NOMO-1 (cell line): ENCODE results near the gene SPRY1.

Experiments used
- DNase-seq, 2 experiments: peaks; one replicate each; lab custom pipeline; 2025; ENCODE audit not compliant: unreplicated experiment in 2 of 2; lab: John Stamatoyannopoulos, UW

SPRY1 gene

DNA sequence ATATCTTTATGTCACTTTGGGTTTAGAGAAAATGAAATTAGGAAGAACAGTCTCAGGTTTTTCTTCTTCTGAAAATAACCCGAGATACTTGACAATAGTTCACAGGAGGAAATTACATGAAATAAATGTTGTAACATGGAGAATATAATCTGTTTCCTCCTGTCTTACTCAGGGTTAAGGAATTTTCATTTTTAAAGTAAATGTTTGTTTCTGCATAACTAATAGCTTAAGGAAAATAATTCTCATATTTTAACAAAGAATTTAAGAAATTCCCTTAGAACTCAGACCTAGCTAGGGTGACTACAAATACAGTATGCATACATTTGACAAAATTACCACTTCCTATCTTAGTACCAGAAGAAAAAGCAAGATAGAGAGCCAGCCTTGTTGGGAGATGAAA lies 17.2 kb upstream of the SPRY1 start:
- DNase-seq = no peak

DNA sequence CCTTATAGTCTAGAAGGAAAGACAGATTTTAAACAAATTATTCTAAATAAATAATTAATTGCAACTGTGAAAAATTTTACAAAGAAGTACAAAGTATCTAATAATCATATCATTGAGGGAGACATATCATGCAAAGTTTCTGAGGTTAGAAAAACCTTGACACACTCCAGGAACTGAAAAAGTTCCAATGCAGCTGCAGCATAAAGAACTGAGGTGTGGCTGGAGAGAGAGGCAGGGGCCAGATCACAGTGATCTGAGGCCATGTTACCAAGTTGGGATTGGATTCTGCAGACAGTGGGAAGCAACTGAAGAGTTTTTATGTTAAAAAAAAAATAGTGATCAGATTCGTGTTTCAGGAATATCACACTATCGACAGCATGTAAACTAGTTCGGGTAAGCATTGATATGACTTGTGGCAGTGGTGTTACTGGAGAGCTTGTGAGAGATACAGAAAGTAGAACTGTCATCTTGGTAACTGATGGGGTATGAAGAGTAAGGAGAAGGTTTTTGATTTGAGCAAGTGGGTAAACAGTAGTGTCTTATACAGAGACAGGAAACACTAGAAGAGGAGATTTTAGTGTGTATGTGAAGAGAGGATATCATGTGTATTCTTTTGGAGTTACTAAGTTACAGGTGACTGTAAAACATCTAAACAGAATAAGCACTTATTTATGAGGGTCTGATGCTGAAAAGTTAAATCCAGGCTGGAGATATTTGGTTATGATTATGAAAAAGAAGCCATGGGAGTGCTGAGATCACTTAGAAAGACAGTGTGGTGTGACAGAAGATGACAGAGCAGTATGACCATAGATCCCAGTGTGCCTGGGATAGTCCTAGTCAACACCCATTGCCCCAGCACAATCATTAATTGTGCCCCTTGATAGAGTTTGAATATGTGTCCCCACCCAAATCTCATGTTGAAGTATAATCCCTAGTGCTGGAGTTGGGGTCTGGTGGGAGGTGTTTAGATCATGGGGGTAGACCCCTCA lies 15.6 kb upstream of the SPRY1 start:
- no peak for DNase-seq

DNA sequence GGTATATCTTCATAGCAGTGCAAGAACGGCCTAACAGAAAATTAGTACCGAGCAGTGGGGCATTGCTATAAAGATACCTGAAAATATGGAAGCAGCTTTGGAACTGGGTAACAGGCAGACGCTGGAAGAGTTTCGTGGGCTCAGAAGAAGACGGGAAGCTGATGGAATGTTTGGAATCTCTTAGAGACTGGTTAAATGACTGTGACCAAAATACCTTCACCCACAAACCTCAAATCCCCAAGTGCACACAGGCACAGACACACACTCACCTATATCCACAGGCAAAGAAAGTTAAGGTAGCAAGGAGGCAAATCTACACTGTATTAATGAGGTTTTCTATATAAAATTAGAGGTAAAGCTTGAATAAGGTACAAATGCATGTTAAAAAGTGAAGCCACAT lies 14.6 kb upstream of the SPRY1 start:
- DNase-seq = no peak

DNA sequence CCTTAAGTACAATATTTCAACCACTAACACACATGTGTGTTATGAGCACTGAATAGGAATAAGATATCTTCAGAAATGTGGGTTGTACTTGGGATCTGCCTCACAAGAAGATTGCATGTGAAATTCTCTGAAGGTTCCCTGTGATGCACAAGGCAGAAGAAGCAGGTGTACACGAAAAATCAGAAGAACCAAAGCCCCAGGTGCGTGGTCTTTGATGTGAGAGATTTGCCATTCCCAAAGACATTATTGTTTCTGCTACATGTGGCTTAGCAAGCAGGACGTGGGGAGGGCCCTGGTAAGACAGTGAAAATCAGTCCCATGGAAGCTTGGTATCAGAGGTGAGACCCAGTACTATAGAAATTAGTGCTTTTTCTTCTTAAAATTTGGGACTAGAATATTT lies 13.0 kb upstream of the SPRY1 start:
- DNase-seq = no peak

DNA sequence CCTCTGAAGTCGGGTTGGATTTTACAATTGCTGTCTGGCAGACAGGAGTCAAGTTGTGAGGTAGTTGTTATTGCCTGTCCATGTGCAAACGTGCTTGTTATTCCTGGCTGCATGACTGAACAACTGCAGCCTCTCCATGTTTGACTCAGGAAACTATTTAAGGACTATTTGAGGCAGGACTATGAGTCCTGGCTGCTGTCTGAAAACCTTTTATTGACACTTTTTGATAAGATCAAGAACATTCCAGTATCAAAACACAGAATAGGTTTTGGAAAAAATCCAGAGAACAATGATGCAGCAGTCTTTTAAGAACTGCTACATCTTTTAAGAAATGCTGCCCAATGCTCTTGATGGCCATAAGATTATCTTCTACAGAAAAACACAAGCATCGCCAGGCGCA lies 10.0 kb upstream of the SPRY1 start:
- no peak for DNase-seq

DNA sequence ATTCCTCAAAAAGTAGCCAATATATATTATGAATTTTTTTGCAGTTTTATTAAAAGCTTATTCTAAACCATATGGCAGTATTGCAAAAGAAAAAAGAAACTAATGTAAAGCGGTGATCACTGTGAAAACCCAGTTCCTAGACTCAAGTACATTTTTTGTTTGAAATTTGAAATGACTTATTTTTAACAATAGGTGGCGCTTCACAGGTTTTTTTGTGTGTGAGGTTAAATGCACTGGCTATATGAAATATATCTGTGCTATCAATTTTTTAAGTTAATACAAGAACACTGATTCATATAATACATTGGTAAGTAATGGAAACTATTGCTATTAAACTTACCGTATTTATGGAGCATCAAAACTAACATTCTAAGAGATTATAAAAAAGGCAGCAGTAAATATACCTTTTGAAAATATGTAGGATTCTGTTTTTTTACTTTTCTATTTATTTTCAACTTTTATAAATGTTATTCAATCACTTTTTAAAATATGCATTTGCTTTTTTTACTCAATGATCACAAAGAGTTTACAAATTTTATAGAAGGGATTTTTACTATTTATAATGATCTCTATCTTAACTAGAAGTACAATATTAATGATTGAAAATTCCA lies 5.6 kb upstream of the SPRY1 start:
- DNase-seq = peak; percentile 30 to 41

DNA sequence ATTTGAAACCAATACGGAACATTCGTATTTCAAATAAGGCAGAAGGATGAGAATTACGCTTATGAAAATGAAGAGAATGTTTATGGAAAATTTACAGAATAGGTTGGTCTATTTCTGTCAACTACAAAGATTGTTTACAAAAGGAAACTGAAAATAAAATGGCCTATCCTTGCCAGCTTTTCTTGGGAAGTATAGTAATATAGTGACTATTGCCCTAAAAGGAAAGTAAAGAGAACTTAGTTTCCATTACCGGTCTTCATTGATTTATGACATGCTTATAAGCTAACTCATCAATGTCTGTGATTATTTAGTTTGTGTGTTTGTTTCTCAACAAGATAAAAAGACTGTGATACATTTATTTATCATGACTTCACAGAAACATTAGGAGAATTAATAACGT lies 2.9 kb upstream of the SPRY1 start:
- DNase-seq = no peak

DNA sequence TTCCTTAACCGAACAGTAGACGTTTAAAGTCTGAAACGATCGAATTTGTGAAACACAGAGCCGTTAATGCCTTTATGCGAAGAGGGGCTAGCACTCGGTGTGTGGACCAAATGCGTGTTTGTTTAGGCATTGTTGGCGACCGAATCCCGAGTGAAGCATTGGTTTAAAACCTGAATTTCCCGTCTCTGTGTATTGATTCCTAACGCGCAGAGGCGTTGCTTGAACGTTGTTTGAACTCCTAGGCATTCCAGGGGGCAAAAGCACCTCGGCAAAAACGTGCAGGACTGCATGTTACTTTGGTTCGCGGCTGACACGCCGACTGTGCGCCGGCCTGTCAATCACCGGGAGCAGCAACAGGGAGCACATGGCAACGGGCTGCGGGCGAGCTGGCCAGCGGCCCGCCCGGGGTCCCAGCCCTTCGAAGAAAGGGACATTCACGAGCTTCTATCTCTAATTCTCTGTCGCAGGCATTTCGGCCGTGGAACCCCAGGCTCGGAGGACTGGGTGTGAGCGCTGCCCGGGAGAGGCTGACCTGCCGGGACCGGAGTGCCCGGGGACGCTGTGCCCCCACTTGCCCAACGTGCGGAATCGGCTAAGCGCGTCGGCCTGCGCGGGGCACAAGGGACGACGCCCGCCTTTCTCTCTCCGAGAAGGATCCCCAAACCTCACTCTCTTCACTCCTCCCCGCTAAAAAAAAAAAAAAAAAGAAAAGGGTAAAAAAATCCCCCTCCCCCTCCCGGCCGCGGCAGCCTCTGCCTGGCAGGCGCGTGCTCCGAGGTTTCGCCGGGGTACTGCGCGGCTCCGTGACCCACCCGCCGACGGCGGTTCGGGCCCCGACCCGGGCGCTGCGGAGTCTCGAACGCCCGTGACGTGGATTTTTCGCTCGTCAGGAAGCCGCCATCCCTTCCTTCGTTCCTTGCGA lies 810 bp downstream of the SPRY1 start:
- peak in 1 of 2 experiments; percentile 34 for DNase-seq

DNA sequence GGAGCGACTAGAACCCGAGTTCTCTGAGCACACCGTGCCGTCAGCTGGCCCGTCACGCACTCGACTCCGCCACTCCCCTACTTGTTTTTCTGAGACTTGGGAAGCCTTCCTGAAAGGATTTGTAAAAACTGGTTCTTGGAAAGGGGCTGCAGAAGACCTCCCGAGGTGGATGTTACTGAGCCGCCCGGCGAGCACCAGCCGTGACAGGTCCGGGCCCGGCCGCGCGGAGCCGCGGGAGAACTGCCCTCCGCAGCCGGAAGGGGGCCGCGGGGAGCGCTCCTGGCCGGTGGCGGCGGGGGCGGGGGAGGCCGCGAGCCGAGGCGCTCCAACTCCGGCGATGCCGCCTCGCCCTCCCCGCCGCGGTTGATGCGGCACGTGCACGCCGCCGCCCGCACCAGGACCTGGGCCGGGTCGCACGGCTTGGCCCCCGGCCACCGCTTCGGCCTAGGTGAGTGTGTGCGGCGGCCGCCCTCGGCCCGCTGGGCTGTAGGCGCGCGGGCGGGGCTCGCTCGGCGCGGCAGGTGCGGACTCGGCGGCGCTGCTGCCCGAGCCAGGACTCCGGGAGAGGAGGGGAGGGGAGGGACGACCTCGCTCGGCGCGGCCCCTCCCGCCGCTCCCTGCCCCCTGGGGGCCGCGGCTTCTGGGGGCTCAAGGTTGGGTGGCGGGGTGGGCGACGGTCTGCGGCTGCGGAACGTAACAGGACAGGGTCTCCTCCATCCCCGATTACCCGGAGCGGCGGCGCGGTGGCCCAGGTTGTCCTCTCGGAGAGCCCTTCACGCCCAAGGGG lies 1.7 kb downstream of the SPRY1 start:
- DNase-seq = peak; percentile 46 to 47

DNA sequence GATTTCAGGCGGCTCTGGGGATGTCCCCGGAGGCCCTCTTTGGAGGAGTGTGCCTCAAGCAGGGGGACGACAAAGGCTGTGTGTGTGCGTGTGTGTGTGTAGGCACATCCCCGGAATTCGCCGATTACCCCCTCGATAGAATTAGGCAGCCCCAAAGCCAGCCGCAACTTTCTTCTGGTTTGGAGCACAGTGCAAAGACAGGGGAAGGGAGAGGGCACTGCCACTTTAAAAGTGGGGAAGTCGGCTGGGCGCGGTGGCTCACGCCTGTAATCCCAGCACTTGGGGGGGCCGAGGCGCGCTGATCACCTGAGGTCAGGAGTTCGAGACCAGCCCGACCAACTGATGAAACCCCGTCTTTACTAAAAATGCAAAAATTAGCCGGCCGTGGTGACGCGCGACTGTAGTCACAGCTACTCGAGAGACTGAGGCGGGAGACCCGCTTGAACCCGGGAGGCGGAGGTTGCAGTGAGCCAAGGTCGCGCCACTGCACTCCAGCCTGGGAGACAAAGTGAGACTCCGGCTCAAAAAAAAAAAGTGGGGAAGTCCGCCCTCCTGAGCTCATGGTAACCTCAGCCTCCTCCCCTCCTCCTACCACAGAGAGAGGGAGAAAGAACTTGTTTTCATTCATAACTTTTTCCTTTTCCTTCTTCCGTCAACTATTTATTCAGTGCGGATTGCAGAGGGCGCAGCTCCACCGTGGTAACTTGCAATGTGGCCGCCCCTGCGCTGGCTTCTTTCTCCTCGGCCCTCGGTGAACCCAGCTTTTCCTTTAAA lies 2.4 kb downstream of the SPRY1 start:
- peak; percentile 30 to 38 for DNase-seq

DNA sequence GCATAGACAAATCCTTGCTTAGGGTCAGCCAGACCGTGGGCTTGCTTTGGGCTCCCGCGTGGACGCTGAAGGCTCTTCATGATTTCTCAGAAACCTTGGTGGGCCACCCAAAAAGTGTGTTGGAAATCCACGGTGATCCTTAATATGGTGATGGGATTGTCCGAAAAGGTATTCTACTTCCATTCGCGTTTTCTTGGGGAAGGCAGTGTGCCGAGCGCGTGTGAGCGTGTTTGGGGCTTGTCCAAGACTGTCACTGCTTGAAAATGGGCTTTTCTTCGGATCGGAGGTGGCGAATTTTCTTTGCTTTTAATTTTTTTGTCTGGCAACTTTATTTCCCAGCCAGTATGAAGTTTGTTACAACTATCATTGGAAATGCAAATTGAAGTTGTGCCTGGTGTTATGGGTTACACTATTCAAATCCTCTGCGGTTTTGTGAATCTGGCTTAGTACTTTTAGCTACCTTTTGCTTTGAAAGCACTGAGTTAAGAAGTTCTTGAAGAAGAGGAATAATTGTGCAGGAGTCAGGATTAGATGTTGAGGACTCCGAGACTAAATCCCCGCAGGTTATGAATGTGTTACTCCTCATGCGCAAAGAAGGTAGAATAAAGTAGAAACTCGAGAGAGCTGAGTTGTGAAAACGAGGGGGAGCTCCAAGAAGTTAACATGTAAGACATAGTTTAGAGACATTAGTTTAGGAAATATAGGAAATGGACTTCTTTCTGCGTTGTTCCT lies 3.2 kb downstream of the SPRY1 start:
- DNase-seq = no peak

DNA sequence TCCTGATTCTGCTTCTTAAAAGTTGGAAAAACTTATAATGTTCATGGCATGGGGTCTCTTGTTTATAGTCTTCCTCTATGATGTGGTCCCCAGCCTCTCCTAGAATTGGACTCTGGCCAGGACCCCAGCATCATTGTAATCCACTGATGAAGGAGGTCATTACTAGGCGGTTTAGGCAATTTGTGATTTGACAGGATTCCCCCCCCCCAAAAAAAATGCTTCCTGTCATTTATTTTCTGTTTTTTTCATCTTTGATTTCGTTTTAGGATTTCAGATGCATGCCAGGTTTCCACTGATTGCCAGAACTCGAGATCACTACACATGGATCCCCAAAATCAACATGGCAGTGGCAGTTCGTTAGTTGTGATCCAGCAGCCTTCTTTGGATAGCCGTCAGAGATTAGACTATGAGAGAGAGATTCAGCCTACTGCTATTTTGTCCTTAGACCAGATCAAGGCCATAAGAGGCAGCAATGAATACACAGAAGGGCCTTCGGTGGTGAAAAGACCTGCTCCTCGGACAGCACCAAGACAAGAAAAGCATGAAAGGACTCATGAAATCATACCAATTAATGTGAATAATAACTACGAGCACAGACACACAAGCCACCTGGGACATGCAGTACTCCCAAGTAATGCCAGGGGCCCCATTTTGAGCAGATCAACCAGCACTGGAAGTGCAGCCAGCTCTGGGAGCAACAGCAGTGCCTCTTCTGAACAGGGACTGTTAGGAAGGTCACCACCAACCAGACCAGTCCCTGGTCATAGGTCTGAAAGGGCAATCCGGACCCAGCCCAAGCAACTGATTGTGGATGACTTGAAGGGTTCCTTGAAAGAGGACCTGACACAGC lies 4.9 kb downstream of the SPRY1 start:
- no peak for DNase-seq

DNA sequence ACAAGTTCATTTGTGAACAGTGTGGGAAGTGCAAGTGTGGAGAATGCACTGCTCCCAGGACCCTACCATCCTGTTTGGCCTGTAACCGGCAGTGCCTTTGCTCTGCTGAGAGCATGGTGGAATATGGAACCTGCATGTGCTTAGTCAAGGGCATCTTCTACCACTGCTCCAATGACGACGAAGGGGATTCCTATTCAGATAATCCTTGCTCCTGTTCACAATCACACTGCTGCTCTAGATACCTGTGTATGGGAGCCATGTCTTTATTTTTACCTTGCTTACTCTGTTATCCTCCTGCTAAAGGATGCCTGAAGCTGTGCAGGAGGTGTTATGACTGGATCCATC lies 5.5 kb downstream of the SPRY1 start:
- DNase-seq = no peak

DNA sequence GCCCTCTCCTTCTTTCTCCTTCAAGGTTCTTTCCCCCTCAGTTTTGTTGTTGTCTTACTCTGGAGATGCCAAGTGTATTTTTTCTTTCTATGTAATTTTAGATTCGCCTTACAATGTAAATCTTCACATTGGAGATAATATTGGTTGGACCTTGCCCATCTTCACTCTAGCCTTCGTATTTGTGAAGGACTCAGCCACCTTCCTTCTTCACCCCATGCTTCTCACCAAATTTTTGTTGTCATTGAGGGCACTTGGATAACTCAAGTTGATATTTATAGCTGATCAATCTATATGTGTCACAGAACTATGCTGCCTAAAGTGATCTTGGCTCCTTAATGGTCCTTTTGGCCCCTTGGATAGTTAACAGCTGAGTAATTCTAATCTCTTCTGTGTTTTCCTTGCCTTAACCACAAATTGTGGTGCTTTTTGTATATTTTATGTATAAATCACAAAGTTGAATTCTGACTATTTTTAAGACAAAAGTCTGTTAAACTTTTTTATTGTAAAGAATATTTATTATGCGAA lies 6.5 kb downstream of the SPRY1 start:
- DNase-seq = no peak

DNA sequence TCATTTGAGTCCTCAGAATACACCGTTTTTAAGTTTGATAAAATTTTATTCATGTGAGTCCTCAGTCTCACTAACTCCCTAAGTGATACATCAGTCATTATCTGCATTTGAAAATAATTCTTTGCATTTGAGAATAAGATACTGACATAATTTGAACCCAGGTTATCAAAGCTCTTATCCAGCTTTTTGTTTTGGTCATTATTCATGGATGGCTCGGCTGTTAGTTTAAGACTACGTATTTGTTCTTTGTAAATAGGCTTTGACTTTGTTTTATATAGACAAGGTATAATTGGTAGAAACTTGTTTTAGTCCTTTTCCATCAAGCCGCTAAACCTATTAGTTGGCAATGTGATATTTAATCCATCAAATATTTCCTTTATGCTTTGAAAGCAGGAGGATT lies 7.9 kb downstream of the SPRY1 start:
- no peak for DNase-seq

DNA sequence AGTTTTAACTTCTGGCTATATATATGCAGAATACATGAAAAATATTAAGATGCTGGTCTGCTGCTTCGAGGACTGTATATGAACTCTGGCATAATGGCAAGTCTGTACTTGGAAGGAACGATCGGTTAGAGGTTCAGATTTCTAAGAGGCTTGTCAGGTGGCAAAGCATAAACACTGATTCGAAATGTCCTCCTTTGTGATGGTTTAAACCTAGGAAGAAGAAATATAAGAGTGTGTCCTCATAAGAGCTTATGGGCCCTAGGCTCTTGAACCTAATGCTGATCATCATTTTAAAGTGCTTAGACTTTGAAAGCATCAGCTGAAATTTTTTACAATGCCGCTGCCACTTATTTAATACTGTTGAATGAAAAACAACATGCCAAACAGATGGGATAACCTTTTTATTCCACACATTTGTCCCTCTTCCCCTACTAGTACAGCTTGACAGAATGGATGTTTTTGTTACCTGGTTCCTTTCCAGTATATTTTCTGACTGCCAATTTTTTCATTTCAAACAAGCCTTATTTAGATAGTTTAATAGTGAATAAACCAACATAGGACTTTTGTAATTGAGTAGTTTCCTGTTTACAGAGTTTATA lies 8.8 kb downstream of the SPRY1 start:
- DNase-seq = no peak

DNA sequence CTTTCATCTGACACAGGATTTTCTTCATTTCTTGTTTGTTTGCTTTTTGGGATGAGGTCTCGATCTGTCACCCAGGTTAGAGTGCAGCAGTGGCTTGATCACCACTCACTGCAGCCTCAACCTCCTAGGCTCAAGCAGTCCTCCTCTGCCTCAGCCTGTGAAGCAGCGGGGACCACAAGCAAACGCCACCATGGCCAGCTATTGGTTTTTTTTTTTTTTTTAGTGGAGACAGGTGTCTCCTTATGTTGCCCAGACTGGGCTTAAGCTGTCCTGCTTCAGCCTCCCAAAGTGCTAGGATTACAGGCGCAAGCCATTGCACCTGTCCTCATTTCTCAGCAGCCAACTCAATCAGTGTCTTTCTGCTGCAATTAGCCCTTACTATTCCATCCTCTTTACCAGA lies 10.3 kb downstream of the SPRY1 start:
- DNase-seq = no peak
